Testis (tissue), 2 donors: ENCODE data around the gene BTG3.

Experiments used
- POLR2A ChIP-seq: fragments of 450-650 bp; IDR thresholded peaks from one replicate; pipeline ENCODE4 v1.6.1; 2017; ENCODE audit warnings: antibody characterized with exemption, mild to moderate bottlenecking, moderate library complexity
- TF ChIP-seq, protein P1 (sequence below), 3 experiments: fragments of 450-650 bp in 2 of 3; fragments of 200-600 bp in 1 of 3; sonication (generic) in 1 of 3; IDR thresholded peaks; one replicate each; pipeline ENCODE4 v1.5.1; 2016 to 2019; ENCODE audit warnings: antibody characterized with exemption in 3 of 3, mild to moderate bottlenecking in 2 of 3, moderate library complexity in 1 of 3

DNA sequence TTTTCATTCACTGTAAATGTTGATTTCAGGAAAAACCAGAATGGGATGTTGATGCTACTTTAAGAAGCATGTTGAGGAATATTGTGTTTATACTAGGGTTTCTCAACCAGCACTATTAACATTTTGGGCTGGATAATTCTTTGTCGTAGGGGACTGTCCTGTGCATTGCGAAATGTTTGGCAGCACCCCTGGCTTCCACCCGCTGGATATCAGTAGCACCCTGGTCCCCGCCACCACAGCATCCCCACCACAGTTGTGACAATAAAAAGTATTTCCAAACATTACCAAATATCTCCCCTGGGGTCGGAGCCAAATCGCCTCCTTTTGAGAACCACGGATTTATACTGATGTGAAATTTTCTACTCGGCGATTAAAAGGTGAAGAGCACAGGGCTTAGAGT is 41.9 kb downstream of the BTG3 start:
- TF ChIP-seq POLR2A = no peak
- TF ChIP-seq, protein P1, sequence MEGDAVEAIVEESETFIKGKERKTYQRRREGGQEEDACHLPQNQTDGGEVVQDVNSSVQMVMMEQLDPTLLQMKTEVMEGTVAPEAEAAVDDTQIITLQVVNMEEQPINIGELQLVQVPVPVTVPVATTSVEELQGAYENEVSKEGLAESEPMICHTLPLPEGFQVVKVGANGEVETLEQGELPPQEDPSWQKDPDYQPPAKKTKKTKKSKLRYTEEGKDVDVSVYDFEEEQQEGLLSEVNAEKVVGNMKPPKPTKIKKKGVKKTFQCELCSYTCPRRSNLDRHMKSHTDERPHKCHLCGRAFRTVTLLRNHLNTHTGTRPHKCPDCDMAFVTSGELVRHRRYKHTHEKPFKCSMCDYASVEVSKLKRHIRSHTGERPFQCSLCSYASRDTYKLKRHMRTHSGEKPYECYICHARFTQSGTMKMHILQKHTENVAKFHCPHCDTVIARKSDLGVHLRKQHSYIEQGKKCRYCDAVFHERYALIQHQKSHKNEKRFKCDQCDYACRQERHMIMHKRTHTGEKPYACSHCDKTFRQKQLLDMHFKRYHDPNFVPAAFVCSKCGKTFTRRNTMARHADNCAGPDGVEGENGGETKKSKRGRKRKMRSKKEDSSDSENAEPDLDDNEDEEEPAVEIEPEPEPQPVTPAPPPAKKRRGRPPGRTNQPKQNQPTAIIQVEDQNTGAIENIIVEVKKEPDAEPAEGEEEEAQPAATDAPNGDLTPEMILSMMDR (IDR thresholded peaks at IDR 0.05) = no peak
